DND-41 (cell line): ENCODE measurements around the gene UQCC2.

Experiments
- EZH2 ChIP-seq: IDR thresholded peaks from 3 replicates; pipeline ENCODE4 v1.6.1; 2012; ENCODE audit warnings: borderline replicate concordance, low read depth, mild to moderate bottlenecking, moderate library complexity, low read length, inconsistent platforms; ENCODE audit not compliant: severe bottlenecking
- TF ChIP-seq, protein P1 (sequence below): IDR thresholded peaks from 2 replicates; pipeline ENCODE4 v1.5.1; 2012; ENCODE audit warnings: borderline replicate concordance, low read length, moderate library complexity, mild to moderate bottlenecking; ENCODE audit not compliant: poor library complexity, severe bottlenecking; ENCODE audit errors: extremely low read depth

DNA sequence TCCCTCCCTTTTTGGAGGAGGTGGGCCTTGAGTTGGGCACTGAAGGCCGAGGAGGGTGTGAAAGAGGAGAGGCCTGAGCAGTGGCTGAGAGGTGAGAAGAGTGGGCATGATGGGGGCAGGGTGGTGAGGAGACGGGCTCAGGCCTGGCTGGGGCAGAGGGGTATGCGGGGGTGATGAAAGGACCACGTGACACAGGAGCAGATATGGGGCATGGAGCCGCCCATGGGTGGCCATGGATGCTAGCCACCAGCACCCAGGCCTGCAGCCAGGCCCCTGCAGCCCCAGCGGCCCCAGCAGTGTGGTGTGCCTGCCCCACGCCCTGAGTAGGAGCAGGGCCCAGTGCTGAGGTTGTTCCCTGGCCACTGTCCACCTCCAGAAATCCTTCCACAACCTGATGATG, 26.5 kb downstream of the UQCC2 start:
- TF ChIP-seq, protein P1, sequence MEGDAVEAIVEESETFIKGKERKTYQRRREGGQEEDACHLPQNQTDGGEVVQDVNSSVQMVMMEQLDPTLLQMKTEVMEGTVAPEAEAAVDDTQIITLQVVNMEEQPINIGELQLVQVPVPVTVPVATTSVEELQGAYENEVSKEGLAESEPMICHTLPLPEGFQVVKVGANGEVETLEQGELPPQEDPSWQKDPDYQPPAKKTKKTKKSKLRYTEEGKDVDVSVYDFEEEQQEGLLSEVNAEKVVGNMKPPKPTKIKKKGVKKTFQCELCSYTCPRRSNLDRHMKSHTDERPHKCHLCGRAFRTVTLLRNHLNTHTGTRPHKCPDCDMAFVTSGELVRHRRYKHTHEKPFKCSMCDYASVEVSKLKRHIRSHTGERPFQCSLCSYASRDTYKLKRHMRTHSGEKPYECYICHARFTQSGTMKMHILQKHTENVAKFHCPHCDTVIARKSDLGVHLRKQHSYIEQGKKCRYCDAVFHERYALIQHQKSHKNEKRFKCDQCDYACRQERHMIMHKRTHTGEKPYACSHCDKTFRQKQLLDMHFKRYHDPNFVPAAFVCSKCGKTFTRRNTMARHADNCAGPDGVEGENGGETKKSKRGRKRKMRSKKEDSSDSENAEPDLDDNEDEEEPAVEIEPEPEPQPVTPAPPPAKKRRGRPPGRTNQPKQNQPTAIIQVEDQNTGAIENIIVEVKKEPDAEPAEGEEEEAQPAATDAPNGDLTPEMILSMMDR: no peak
- no peak for TF ChIP-seq EZH2
